ENCODE measurements around the gene AHCYL1.
A peak's percentile ranks its signal among the peaks of the same experiment; 100 is the strongest.

Gene AHCYL1

GRCh38 chr1:110049801-110050601 lies 65.4 kb downstream of the AHCYL1 start:
- H3K4me3 ChIP-seq (replicated peaks in 1 of 2; ENCODE audit: low read depth in 2 of 2, low read length in 2 of 2) = no peak overlapping the region
- no peak for DNase-seq (ENCODE audit: low read depth in 2 of 2)
- TF ChIP-seq, protein P1, sequence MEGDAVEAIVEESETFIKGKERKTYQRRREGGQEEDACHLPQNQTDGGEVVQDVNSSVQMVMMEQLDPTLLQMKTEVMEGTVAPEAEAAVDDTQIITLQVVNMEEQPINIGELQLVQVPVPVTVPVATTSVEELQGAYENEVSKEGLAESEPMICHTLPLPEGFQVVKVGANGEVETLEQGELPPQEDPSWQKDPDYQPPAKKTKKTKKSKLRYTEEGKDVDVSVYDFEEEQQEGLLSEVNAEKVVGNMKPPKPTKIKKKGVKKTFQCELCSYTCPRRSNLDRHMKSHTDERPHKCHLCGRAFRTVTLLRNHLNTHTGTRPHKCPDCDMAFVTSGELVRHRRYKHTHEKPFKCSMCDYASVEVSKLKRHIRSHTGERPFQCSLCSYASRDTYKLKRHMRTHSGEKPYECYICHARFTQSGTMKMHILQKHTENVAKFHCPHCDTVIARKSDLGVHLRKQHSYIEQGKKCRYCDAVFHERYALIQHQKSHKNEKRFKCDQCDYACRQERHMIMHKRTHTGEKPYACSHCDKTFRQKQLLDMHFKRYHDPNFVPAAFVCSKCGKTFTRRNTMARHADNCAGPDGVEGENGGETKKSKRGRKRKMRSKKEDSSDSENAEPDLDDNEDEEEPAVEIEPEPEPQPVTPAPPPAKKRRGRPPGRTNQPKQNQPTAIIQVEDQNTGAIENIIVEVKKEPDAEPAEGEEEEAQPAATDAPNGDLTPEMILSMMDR (IDR thresholded peaks at IDR 0.05; ENCODE audit: low read depth, low read length) = no peak

GRCh38 chr1:110050602-110051261 lies 66.2 kb downstream of the AHCYL1 start:
- DNase-seq (ENCODE audit: low read depth in 2 of 2) = peak in 1 of 2 donors; percentile 40
- no peak overlapping the region for H3K4me3 ChIP-seq (replicated peaks in 1 of 2; ENCODE audit: low read depth in 2 of 2, low read length in 2 of 2)
- TF ChIP-seq, protein P1 (IDR thresholded peaks at IDR 0.05; ENCODE audit: low read depth, low read length) = no peak

- peak in 1 of 2 donors; percentile 17 for DNase-seq (ENCODE audit: low read depth in 2 of 2)
- H3K4me3 ChIP-seq (replicated peaks in 1 of 2; ENCODE audit: low read depth in 2 of 2, low read length in 2 of 2) = no peak overlapping the region
- TF ChIP-seq, protein P1 (IDR thresholded peaks at IDR 0.05; ENCODE audit: low read depth, low read length) = no peak
These were observed 66.7 kb downstream of the AHCYL1 start for GRCh38 chr1:110051262-110051648.

GRCh38 chr1:110053552-110054428 lies 69.2 kb downstream of the AHCYL1 start:
- TF ChIP-seq, protein P1 (IDR thresholded peaks at IDR 0.05; ENCODE audit: low read depth, low read length) = peak; percentile 97
- H3K4me3 ChIP-seq (replicated peaks in 1 of 2; ENCODE audit: low read depth in 2 of 2, low read length in 2 of 2) = no peak overlapping the region
- DNase-seq (ENCODE audit: low read depth in 2 of 2) = peak; percentile 52

- peak; percentile 22 to 59 for DNase-seq (ENCODE audit: low read depth in 2 of 2)
- TF ChIP-seq, protein P1 (IDR thresholded peaks at IDR 0.05; ENCODE audit: low read depth, low read length) = no peak
- H3K4me3 ChIP-seq (replicated peaks in 1 of 2; ENCODE audit: low read depth in 2 of 2, low read length in 2 of 2) = no peak overlapping the region
These were observed 71.1 kb downstream of the AHCYL1 start for GRCh38 chr1:110055493-110056284.

DNA sequence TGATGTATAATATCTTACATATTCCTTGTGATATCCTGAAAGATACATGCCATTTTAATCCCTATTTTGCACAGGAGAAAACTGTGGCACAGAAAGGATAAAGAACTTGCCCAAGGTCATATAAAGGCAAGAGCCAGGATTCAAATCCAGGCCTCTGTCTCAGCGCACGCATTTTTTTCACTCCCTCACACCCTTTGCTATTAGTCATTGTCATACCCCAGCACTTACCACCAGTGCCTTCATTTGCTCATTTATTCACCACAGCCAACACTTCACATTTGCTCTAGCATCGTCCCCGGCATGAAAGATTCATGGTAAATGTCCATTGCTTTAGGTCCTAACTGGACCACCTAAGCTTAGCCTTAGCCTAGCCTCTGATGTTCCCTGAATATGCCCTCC lies 71.7 kb downstream of the AHCYL1 start:
- H3K4me3 ChIP-seq (replicated peaks in 1 of 2; ENCODE audit: low read depth in 2 of 2, low read length in 2 of 2) = no peak overlapping the region
- TF ChIP-seq, protein P1 (IDR thresholded peaks at IDR 0.05; ENCODE audit: low read depth, low read length) = no peak
- DNase-seq (ENCODE audit: low read depth in 2 of 2) = peak in 1 of 2 donors; percentile 44

Measured in cardiac fibroblast (primary cell).